GM19324 (cell line): Measurements from ENCODE around the gene GH2.
"Not testable (repeated sequence)": the region's sequence is repeated elsewhere in the genome, so short reads cannot be mapped to it uniquely, and the experiment has no call there.

Experiments used
- ATAC-seq: cut with Tn5 transposase; IDR thresholded peaks from one replicate; pipeline ENCODE4 v1.9.1; 2021; ENCODE audit warnings: mild to moderate bottlenecking, moderate library complexity; ENCODE audit not compliant: unreplicated experiment, low FRiP score

The GH2 gene

DNA sequence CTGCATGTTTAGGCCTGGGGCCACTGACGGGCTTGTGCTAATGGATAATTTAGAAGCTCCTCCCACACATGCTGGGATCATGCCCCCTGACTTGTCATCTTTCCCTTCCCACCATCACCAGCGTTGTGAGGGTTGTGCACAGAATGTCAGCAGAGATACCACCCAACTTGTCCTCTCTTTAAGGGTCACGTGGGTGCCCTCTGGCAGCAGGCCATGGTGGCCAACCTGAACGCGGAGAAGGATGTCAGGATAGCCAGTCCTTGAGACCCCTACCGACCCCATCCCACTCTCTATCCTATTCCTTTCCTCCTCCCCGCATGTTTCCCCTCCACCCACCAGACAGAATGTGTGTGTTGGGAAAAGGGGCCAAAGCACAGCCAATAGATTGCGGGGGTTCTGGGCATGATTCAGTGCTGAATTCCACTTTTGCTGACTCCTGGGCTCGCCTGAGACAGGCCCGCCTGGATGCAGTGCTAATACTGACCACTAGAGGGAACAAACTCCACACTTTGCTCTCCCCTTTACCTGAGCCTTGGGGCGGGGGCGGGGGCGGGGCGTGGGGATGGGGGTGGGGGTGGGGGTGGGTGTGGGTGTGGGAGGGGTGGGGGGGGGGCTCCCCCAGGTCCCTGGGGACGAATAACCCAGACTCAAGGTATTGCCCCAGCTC, at the start of gene GH2:
Gene GH2, minus strand, starts transcription at position 10 of the 667 bp plus-strand sequence. CDS start 143 bp downstream, outside the sequence.
- no peak for ATAC-seq

- no peak for ATAC-seq
These were observed 49.3 kb upstream of the GH2 start for GRCh38 chr17:63930951-63931575.

DNA sequence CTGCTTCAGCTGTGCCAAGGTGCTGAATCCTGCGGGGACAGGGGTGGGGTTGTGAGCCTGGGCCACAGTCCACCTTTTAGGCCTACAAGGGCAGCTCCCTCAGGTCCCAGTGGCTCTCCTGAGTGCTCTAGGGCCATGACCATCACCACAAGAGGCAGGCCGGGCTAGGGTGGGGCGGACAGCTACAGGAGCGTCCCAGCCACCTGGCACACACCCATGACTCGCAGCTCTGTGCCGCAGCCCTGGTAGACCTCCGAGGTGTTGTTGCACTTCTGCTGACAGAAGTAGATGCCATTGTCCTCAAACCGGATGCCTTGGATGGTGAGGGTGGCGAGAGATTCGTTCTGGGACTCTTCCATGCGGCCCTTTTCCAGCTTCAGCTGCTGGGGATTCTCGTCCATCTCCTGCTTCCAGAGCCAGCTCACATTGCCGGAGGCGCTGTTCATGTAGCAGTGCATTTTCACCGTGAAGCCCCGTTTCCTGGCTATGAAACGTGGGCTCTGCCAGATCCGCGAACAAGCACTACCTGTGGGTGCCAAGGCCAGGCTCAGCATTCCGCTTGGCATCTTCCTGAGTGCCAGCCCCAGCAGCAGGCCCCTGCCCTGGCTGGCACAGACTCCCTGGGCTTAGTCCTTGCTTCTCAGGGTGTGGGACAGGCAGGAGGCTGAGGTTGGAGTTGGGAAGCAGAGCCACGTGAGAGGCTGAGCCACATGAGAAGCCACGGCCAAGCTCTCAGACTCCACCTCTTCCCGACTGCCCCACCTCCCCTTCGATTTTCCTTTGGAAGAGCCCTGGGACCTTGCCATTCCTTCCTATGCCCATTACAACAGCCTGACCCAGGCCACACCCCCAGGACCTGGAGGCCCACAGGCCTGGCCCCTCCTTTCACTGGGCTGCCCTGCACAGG, 48.4 kb upstream of the GH2 start:
- no peak for ATAC-seq

GRCh38 chr17:63928966-63929695, 47.4 kb upstream of the GH2 start:
- ATAC-seq = no peak

DNA sequence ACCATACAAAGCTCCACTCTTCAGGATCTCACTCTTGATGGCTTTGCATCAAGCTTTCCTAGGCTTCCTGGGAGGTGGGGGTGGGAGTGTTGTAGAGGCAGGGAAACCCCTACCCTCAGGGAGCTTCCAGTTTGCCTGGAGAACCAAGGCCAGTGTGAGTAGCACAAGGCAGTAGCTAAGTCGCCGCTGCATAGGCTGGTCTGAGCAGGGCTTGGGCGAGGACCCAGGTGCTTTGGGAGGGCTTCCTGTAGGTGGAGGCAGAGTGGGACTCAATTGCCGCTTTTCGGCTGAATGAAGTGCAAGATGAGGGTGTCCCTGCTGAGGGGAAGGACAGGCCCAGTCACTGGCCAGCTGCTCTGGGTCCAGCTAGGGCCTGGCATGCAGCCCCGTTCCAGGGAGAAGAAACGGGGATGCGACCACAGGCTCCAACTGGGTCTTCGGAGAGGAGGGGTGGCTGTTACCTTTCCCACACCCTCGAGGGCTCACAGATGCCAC, 46.5 kb upstream of the GH2 start:
- ATAC-seq = no peak

DNA sequence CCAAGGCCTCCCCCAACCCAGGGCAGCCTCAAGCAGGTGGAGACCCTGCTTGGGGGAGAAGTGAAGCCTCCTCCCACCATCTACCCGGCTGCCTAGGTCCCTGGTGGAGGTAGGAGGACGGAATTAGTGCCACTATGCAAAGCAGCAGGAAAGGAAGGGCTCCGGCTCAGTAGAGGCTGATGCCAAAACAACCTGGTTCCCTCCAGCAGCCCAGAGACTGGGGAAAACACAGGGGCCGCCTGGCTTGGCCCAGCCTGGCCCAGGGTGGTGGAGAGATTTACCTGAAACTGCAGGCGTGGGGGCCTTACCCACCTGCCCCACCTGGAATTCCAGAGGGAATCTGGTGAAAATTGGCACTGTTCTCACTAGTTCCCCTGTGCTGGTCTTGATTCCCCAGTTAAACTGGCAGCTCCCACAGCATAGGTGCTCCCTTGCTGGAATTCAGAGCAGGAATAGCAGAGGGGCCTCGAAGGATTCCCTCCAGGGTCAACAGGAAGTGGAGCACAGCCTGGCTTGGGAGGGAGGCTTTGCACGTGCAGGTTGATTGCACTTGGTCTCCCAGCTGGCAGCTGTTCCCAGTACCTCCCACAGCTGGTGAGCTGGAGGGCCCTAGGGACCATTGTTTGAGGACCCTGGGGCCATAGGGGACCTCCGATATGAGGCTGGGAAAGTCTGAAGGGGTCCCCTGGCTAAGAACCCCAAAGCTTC, 45.9 kb upstream of the GH2 start:
- ATAC-seq = no peak

DNA sequence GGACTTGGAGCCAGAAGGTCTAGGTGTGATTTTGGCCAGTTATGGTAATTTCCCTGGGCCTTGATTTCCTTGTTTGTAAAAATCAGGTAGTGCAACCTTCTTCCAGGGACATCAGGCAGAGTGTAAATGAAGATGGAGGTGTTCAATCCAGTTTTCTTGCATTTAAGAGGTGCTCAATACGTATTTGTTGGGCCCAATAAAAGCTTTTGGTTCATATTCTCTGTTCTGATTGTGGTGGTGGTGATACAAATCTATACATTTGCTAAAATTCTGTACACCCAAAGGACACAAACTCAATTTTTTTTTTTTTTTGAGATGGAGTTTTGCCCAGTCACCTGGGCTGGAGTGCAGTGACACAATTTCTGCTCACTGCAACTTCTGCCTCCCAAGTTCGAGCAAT, 44.4 kb upstream of the GH2 start:
- ATAC-seq = no peak

GRCh38 chr17:63925615-63926014, 43.9 kb upstream of the GH2 start:
- ATAC-seq = no peak

GRCh38 chr17:63922402-63922801, 40.7 kb upstream of the GH2 start:
- not testable (repeated sequence) for ATAC-seq

GRCh38 chr17:63920779-63921178, 39.0 kb upstream of the GH2 start:
- ATAC-seq = not testable (repeated sequence)

GRCh38 chr17:63920050-63920449, 38.3 kb upstream of the GH2 start:
- not testable (repeated sequence) for ATAC-seq

GRCh38 chr17:63919311-63919723, 37.6 kb upstream of the GH2 start:
- no peak for ATAC-seq

GRCh38 chr17:63918789-63919305, 37.1 kb upstream of the GH2 start, which contains the start of gene GH1:
TSS of gene GH1 (minus strand) at chr17:63918839. CDS start at chr17:63918776, 63 bp downstream.
- ATAC-seq = not testable (repeated sequence)

DNA sequence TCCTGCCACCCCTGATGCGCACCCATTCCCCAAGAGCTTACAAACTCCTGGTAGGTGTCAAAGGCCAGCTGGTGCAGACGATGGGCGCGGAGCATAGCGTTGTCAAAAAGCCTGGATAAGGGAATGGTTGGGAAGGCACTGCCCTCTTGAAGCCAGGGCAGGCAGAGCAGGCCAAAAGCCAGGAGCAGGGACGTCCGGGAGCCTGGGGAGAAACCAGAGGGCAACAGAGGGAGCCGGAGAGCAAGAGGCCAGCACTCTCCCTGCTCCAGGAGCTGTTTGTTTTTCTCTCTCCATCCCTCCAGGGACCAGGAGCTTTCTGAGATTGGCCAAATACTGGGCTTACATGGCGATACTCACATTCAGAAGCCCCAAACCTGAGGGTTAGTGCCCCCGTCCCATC, 36.6 kb upstream of the GH2 start:
- ATAC-seq = no peak

DNA sequence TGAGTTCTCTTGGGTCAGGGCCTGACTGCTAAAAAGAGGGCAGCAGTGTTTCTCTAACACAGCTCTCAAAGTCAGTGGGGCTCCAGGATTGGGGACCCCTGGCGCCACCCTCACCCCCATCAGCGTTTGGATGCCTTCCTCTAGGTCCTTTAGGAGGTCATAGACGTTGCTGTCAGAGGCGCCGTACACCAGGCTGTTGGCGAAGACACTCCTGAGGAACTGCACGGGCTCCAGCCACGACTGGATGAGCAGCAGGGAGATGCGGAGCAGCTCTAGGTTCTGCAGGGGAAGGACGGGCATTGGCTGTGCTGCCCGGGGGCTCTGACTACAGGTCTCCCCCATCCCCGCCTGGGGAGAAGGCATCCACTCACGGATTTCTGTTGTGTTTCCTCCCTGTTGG, 35.9 kb upstream of the GH2 start:
- ATAC-seq = no peak

GRCh38 chr17:63917206-63917605, 35.5 kb upstream of the GH2 start:
- ATAC-seq = not testable (repeated sequence)

DNA sequence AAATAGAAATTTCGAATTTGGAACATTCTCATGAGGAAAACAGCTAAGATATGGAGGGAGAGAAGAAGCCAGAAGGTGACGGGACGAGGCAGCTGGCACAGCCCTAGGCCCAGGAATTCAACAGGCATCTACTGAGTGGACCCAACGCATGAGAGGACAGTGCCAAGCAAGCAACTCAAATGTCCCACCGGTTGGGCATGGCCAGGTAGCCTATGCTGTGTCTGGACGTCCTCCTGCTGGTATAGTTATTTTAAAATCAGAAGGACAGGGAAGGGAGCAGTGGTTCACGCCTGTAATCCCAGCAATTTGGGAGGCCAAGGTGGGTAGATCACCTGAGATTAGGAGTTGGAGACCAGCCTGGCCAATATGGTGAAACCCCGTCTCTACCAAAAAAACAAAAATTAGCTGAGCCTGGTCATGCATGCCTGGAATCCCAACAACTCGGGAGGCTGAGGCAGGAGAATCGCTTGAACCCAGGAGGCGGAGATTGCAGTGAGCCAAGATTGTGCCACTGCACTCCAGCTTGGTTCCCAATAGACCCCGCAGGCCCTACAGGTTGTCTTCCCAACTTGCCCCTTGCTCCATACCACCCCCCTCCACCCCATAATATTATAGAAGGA, 34.9 kb upstream of the GH2 start:
- ATAC-seq = no peak

DNA sequence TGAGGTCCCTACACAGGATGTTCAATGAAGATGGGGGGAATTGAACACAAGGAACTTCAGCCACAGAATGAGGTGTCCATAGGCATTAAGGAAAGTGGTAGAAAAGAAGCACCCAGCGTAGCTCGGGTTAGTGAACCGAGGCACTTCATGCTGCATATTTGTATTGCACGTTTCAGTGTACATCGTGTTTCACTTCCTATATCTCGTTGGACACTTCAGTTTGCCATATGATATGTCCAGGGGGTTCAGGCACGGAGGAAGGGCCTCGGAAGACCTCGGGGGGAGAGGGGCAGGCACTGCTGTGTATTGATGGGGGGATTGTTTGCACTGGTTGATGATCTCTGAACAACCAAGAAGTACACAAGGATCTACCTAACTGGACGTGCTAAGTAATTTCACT, 34.0 kb upstream of the GH2 start:
- not testable (repeated sequence) for ATAC-seq

- no peak for ATAC-seq
These were observed 32.7 kb upstream of the GH2 start for GRCh38 chr17:63914471-63914870.
